RCC 7860 (cell line): ENCODE data around the gene IGLL1.
"Not testable (repeated sequence)": the region's sequence is repeated elsewhere in the genome, so short reads cannot be mapped to it uniquely, and the experiment has no call there.

Experiments used
- DNase-seq: peaks from one replicate; pipeline ENCODE4 v3.0.0-alpha.2; 2015; ENCODE audit warnings: low spot score
- FAIRE-seq: peaks from 2 replicates; lab custom pipeline; 2012; peaks lifted over from hg19 to GRCh38; lab: Jason Lieb, UNC

The IGLL1 gene

DNA sequence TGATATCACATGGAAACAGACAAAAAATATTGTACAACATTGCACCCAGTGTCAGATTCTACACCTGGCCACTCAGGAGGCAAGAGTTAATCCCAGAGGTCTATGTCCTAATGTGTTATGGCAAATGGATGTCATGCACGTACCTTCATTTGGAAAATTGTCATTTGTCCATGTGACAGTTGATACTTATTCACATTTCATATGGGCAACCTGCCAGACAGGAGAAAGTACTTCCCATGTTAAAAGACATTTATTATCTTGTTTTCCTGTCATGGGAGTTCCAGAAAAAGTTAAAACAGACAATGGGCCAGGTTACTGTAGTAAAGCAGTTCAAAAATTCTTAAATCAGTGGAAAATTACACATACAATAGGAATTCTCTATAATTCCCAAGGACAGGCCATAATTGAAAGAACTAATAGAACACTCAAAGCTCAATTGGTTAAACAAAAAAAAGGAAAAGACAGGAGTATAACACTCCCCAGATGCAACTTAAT lies 36.5 kb downstream of the IGLL1 start:
- not testable (repeated sequence) for FAIRE-seq

DNA sequence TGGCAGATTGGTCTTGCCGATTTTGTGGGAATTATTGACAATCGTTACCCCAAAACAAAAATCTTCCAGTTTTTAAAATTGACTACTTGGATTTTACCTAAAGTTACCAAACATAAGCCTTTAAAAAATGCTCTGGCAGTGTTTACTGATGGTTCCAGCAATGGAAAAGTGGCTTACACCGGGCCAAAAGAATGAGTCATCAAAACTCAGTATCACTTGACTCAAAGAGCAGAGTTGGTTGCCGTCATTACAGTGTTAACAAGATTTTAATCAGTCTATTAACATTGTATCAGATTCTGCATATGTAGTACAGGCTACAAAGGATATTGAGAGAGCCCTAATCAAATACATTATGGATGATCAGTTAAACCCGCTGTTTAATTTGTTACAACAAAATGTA lies 37.2 kb downstream of the IGLL1 start:
- DNase-seq (no peak), FAIRE-seq (no peak)

More for the DNA sequence above, 36.5 kb downstream of the IGLL1 start:
- not testable (repeated sequence) for DNase-seq

DNA sequence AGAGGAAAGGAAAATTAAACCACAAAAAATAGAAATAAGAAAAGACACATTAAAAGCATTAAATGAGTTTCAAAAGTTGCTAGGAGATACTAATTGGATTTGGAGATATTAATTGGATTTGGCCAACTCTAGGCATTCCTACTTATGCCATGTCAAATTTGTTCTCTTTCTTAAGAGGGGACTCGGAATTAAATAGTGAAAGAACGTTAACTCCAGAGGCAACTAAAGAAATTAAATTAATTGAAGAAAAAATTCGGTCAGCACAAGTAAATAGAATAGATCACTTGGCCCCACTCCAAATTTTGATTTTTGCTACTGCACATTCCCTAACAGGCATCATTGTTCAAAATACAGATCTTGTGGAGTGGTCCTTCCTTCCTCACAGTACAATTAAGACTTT lies 37.7 kb downstream of the IGLL1 start:
- DNase-seq, FAIRE-seq: not testable (repeated sequence)

DNA sequence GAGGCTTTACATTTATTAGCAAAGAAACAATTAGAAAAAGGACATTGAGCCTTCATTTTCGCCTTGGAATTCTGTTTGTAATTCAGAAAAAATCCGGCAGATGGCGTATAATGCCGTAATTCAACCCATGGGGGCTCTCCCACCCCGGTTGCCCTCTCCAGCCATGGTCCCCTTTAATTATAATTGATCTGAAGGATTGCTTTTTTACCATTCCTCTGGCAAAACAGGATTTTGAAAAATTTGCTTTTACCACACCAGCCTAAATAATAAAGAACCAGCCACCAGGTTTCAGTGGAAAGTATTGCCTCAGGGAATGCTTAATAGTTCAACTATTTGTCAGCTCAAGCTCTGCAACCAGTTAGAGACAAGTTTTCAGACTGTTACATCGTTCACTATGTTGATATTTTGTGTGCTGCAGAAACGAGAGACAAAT lies 38.2 kb downstream of the IGLL1 start:
- FAIRE-seq, DNase-seq: not testable (repeated sequence)

DNA sequence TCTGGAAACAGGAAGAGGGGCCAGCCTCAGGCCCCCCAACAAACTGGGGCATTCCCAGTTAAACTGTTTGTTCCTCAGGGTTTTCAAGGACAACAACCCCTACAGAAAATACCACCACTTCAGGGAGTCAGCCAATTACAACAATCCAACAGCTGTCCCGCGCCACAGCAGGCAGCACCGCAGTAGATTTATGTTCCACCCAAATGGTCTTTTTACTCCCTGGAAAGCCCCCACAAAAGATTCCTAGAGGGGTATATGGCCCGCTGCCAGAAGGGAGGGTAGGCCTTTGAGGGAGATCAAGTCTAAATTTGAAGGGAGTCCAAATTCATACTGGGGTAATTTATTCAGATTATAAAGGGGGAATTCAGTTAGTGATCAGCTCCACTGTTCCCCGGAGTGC lies 39.3 kb downstream of the IGLL1 start:
- not testable (repeated sequence) for FAIRE-seq, DNase-seq

DNA sequence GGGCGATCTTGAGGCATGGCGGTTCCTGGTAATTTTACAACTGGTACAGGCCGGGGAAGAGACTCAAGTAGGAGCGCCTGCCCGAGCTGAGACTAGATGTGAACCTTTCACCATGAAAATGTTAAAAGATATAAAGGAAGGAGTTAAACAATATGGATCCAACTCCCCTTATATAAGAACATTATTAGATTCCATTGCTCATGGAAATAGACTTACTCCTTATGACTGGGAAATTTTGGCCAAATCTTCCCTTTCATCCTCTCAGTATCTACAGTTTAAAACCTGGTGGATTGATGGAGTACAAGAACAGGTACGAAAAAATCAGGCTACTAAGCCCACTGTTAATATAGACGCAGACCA lies 40.3 kb downstream of the IGLL1 start:
- not testable (repeated sequence) for DNase-seq, FAIRE-seq

DNA sequence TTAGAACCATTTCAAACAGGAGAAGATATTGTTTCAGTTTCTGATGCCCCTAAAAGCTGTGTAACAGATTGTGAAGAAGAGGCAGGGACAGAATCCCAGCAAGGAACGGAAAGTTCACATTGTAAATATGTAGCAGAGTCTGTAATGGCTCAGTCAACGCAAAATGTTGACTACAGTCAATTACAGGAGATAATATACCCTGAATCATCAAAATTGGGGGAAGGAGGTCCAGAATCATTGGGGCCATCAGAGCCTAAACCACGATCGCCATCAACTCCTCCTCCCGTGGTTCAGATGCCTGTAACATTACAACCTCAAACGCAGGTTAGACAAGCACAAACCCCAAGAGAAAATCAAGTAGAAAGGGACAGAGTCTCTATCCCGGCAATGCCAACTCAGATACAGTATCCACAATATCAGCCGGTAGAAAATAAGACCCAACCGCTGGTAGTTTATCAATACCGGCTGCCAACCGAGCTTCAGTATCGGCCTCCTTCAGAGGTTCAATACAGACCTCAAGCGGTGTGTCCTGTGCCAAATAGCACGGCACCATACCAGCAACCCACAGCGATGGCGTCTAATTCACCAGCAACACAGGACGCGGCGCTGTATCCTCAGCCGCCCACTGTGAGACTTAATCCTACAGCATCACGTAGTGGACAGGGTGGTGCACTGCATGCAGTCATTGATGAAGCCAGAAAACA lies 40.8 kb downstream of the IGLL1 start:
- FAIRE-seq (no peak), DNase-seq (peak; percentile 52)

DNA sequence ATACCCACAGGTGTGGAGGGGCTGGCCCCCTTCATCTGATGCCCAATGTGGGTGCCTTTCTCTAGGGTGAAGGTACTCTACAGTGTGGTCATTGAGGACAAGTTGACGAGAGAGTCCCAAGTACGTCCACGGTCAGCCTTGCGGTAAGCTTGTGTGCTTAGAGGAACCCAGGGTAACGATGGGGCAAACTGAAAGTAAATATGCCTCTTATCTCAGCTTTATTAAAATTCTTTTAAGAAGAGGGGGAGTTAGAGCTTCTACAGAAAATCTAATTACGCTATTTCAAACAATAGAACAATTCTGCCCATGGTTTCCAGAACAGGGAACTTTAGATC lies 41.4 kb downstream of the IGLL1 start:
- DNase-seq, FAIRE-seq: not testable (repeated sequence)

DNA sequence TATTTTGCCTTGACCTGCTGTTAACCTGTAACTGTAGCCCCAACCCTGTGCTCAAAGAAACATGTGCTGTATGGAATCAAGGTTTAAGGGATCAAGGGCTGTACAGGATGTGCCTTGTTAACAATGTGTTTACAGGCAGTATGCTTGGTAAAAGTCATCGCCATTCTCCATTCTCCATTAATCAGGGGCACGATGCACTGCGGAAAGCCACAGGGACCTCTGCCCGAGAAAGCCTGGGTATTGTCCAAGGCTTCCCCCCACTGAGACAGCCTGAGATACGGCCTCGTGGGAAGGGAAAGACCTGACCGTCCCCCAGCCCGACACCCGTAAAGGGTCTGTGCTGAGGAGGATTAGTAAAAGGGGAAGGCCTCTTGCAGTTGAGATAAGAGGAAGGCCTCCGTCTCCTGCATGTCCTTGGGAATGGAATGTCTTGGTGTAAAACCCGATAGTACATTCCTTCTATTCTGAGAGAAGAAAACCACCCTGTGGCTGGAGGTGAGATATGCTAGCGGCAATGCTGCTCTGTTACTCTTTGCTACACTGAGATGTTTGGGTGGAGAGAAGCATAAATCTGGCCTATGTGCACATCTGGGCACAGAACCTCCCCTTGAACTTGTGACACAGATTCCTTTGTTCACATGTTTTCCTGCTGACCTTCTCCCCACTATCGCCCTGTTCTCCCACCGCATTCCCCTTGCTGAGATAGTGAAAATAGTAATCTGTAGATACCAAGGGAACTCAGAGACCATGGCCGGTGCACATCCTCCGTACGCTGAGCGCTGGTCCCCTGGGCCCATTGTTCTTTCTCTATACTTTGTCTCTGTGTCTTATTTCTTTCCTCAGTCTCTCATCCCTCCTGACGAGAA lies 42.0 kb downstream of the IGLL1 start:
- DNase-seq, FAIRE-seq: not testable (repeated sequence)

DNA sequence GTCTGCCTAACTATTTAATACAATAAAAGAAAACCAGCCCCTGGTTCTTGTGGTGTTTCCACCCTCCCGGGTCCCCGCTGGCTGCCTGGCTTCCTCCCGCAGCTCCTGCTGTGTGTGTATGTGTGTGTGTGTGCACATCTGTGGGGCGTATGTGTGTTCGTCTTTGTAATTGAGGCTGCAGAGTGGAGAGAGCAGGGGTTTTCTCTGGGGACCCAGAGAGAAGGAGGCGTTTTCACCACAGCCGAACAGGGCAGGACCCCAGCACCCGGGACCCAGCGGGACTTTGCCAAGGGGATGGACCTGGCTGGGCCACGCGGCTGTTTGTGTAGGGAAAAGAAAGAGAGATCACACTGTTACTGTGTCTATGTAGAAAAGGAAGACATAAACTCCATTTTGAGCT lies 42.7 kb downstream of the IGLL1 start:
- DNase-seq (no peak), FAIRE-seq (no peak)

DNA sequence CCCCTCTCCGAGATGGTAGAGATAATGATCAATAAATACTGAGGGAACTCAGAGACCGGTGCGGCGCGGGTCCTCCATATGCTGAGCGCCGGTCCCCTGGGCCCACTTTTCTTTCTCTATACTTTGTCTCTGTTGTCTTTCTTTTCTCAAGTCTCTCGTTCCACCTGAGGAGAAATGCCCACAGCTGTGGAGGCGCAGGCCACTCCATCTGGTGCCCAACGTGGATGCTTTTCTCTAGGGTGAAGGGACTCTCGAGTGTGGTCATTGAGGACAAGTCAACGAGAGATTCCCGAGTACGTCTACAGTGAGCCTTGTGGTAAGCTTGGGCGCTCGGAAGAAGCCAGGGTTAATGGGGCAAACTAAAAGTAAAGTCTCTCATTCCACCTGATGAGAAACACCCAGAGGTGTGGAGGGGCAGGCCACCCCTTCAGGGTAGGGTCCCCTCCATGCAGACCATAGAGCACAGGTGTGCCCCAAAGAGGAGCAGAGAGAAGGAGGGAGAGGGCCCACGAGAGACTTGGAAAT lies 43.2 kb downstream of the IGLL1 start:
- DNase-seq, result no peak
- no peak for FAIRE-seq

DNA sequence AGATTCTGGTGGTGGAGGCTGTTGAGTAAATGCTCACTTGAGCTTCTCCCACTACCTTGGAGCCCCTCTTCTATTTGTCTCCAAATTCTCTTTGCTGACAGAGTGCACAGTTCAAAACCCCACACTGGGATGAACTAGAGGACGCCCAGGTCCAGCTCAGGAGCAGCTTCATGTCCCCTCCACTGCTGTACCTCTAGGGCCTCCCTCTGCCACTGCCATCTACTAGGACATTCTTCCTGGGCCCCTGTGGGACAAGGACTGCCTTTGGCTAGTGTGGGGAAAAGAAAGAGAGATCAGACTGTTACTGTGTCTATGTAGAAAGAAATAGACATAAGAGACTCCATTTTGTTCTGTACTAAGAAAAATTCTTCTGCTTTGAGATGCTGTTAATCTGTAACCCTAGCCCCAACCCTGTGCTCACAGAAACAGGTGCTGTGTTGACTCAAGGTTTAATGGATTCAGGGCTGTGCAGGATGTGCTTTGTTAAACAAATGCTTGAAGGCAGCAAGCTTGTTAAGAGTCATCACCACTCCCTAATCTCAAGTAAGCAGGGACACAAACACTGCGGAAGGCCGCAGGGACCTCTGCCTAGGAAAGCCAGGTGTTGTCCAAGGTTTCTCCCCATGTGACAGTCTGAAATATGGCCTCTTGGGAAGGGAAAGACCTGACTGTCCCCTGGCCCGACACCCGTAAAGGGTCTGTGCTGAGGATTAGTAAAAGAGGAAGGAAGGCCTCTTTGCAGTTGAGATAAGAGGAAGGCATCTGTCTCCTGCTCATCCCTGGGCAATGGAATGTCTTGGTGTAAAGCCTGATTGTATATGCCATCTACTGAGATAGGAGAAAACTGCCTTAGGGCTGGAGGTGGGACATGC lies 44.1 kb downstream of the IGLL1 start:
- not testable (repeated sequence) for DNase-seq, FAIRE-seq

DNA sequence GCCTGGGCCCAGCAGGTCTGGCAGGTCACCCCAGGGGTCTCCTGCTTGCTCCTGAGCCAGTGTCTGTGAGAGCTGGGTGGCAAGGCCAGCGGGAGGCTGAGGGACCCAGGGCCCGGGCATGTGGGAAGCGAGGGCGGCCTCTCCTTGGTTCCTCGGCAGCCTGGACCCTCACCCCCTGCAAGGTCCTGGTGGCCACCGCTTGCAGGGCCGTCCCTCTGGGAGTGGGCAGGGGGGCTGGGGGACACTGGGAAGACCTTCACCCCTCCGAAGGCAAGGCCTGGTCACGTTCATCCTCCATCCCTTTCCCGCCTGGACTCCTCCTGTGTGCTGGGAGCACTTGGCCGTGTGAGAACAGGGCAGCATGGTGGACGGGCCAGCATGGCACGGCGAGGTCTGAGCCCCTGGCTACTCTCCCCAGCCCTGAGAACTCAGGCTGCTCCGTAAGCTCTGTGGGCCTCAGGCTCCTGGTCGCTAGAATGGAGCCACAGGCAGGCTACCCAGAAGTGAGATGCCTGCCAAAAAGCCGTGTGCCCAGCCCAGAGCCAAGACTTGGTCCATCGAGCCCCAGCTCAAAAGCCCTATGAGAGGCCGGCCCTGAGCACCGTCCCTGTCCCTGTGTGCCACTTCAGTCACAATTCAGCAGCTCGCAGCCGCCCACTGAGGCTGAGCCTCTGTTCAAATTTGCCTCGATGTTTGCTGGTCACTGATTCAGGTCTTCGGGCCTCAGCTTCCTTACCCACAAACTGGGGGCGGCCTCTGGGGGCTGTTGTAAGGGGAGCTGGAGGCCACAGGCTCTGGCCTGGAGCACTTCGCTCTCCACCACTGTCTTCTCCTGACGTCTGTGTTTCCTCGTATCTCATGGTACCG lies 45.0 kb downstream of the IGLL1 start:
- no peak for FAIRE-seq
- DNase-seq, result no peak

DNA sequence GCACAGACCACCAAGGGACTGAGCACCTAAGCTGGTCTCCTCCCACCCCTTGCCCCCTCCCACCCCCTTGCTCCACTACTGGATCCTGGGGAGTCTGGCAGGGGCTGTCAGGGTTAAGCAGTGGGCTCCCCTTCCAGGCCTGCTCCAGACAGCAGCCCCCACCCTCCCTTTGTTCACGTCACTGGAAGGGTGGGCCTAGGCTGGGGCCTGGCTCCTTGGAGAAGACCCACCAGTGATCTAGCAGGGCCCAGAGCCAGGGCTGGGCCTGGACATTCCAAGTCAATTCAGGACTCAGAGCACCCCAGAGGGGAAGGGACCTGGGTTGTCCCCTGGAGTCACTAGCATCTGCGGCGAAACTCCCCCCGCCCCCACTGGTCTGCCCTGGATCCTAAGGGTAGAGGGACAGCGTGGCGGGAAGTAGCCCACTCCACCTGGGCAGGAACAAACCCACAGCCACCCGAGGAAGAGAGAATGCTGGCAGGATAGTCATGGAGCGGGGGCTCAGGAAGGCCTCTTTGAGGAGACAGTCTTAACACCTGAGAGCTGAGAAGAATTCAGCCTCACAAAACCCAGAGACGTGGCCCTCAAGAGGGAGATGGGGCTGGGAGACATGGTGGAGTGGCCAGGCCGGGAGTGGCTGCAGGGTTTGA lies 45.8 kb downstream of the IGLL1 start:
- FAIRE-seq, result no peak

DNA sequence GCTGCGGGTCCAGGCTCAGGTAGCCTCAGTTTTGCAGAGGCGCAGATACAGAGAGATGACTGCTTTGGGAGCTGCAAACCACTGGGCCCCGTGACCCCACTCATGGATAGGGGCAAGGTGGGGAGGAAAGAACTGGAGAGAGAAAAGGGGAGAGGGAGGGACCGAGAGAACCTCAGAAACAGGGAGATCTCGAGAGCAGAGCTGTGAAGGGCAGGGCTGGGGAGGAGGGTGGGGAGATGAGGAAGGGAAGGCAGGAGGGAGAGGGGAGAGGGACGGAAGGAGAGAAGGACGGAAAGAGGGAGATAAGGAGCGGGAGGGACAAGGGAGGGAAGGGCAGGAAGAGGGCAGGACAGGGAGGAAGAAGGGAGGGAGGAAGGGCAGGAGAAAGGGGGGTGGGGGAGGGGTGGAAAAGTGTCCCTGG lies 46.3 kb downstream of the IGLL1 start:
- DNase-seq (no peak), FAIRE-seq (no peak)

More for the DNA sequence above, 45.8 kb downstream of the IGLL1 start:
- DNase-seq, result no peak

DNA sequence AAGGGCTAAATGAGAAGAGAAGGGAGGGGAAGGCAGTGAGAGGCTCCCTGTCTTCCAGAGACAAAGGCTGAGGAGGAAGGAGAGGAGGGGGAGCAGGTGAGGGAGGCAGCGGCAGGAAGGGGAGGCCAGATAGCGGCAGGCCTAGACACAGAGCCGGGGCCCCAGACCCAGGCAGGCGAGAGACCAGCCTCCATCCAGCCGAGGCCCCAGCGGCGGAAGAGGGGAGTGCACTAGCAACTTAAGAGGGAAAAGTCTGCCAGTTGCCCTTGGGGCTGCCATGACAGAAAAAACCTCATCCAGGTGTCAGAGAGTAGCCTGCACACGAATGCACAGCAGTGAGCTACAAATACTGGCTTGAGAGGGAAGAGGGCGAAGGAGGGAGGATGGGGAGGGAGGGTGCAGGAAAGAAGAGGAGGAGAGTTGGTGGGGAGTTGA lies 46.7 kb downstream of the IGLL1 start:
- FAIRE-seq, result no peak
- no peak for DNase-seq

DNA sequence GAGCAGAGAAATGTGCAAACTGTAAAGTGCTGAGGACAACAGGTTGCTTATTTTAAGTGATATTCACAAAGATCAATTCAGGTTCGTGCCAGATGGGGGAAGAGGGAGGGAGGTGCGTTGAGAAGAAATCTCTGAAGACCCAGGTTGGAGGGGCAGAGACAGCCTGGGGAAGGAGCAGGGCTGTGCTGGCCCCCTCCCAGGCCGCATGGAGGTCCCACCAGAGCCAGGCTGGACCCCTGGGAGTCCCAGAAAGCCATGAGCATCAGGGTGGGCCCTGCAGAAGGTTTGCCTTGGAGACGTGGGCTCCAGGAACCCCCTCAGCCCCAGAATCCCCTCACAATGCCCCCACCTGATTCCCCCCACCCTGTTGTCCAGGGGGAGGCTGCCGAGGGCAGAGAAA lies 47.4 kb downstream of the IGLL1 start:
- FAIRE-seq (no peak), DNase-seq (no peak)

DNA sequence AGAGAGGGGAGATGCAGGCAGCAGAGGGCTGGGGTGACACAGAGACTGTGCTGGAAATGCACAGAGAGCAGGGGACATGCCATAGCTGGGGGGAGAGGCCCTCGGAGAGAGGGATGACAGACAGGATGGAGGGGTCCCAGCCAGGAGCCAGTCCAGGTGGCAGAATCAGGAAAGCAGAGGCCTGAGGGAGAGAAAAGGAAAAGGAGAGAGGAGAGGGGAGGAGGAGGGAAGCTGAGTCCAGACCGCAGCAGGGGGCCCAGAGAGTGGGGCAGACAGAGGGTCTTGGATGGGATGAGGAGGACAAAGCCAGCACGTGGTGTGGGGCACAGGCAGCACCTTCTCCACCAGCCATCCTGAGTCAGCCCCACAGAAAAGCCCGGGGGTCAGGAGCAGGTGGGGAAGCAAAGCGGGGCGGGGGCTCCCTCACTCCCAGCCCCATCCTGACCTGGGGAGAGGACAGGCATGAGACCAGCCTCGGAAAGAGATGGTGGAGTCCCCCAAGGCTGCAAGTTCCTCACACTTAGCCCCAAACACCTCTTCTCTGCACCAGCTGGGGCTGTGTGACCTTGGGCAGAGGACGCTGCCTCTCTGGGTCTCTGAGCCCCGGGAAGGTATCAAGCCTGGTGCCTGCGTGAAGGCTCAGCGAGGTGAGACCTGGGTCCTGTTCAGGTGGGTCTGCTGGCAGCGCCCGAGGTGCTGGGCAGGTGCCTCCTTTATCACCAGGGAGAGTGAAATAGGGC lies 48.0 kb downstream of the IGLL1 start:
- FAIRE-seq, result no peak
- no peak for DNase-seq
